HuH-7 (cell line): ENCODE data around the gene UCK1.

Experiments used
- DNase-seq: peaks from one replicate; pipeline ENCODE4 v3.0.0; 2011; ENCODE audit warnings: low spot score

The UCK1 gene

DNA sequence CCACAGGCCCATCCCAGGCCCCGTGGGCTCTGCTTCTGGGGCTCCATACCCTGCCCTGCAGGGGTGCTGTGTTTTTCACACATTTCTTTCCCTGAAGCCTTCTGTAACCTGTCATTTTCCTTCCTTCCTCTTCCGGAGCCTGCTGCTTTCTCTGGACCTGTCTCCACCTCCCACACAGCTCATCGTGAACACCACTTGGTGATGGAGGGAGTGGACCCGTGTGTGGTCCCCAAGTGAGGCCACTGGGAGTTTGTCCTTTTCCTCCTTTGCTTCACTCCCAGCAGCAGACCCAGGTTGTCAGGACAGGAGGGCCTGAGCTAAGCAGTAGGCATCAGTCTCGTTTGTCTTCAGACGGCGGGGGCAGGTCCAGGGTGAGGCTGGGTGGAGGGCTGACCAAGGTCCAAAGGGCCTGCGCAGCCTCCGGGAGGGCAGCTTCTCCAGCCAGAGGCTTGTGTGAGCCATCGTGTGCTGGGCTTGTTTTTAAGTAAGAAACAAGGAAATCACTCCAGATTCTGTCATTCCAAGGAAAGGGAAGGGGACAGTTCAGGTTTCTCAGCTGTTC is 34.1 kb downstream of the UCK1 start:
- no peak for DNase-seq

DNA sequence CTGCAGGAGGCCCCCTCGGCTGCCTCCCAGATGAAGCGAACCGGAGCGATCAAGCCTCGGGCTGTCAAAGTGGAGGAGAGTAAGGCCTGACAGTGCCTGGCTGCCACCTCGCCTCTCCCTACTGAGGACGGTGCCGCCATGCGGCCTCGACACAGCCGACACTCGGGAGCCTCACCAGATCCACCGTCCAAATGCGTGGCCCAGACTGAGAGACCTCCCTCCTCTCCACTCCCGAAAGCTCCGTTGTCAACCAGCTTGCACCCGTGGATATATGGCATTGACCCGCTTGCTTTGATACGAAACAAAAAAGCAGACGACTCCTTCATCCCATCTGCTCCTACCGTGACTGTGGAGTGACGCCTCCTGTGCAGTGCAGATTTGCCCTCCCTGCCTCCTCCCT is 35.3 kb downstream of the UCK1 start:
- DNase-seq = no peak

DNA sequence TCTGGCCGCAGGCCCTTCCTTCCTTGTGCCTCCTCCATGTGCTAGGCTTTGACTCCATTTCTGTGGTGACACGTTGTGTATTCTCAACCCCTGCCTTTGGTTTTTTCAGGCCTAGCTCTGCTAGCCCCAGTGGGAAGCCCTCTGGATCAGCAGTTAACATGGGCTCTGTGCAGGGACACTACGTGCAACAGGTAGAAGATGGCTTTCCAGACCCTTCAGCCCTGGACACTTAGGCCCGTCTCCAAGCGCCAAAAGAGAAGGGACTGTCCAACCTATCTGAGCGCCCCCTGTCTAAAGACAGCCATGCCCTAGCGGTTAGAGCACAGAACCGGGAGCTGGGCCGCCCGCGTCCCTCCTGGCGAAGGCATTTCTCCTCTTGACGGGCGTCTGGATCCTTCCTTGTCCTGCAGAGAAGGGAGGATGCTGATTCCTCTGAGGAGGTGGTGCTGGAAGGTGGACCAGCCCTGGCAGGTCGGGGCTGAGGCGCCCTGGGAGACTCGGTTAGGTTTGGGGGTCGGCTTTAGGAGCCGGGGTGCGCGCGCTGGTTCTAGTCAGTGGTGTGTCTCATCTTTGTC is 36.7 kb downstream of the UCK1 start:
- no peak for DNase-seq

DNA sequence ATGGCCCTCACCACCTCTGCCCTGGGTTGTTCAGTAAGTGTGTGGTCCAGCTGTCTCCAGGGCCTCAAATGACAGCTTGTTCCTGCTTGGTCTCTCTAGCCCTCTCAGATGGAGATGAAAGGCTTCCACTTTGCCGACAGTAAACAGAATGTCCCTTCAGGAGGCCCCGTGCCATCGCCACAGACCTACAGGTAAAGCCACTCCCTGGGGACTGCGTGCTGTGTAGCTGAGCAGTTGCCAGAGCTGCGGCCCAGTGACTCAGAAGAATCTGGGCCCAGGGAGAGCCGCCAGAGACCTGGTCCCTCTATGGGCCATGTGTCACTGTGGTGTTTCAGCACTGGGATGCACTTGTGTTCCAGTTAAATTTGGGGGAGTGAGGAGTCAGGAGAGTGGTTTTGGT is 39.0 kb downstream of the UCK1 start:
- no peak for DNase-seq

DNA sequence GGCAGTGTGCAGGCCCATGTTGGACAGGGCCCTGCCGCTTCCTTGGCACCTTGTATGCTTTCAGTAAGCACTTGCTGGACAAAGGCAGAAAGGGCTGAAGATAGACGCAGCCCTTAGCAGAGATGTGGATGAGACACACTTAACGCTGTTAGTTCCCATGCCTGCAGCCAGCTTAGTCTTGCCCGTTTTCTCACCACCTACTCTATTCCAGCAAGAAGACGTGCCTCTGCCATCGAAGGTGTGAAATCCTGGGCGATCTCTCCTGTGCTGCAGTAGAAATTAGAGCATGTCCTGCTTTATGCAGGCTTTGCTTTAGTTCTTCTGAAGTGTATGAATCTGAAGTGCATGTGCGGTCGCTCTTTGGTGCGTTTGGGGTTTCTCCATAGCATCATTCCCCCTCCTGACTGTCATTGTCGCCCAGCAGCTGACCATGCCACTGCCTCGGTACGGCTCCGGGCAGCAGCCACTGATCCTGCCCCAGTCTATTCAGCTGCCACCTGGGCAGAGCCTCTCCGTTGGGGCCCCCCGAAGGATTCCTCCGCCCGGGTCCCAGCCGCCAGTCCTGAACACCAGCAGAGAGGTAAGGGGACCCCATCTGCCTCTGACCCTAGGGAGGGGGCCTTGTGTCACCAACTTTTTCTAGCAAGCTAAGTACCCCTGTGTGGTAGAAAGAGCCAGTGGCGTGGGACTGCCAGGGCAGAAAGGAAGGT is 39.9 kb downstream of the UCK1 start:
- no peak for DNase-seq

DNA sequence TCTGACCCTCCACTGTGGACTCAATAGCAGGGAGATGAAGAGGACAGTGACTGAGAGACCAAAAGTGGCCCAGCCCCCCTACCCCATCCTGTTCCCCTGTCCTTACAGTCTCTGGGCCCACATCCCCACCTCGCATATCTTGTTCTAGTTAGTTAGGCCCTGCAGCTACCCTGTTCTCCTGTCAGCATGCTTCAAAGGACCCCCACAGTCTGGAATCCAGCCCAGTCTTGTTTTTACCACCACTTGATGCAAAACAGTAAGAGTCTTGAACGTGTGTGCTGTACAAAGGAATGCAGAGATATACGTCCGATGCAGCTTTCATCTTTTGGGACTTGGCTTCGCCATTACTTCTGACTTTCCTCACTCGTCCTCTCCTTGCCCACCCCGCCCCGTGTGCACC is 40.5 kb downstream of the UCK1 start:
- DNase-seq = no peak

DNA sequence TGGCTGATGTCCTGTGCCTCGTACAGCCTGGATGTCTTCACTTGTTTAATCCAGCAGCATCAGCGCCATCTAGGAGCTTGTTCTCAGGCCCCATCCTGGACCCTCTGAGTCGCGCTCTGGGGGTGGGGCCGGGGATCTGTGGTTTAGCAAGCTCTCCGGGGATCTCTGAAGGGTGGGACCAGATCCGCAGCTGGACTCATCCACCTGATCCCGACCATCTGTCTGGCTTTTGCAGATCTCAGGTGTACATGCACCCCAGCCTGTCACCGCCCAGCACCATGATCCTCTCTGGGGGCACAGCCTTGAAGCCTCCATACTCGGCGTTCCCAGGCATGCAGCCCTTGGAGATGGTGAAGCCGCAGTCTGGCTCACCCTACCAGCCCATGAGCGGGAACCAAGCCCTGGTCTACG is 43.4 kb downstream of the UCK1 start:
- no peak for DNase-seq

DNA sequence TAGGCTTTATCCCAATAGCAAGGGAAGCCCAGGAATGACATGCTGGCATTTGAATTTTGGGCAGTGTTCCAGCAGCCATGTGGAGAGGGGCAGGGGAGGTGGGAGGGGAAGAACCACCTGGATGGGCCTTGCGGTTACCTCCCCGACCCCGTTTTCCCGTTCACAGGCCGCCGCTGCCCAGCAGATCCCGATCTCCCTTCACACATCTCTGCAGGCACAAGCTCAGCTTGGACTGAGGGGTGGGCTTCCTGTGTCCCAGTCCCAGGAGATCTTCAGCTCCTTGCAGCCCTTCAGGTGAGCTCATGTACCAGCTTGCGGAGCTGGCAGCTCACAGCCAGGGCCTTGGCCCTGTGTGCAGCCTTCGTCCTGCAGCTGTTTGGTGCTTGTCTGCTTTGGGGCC is 44.1 kb downstream of the UCK1 start:
- no peak for DNase-seq

DNA sequence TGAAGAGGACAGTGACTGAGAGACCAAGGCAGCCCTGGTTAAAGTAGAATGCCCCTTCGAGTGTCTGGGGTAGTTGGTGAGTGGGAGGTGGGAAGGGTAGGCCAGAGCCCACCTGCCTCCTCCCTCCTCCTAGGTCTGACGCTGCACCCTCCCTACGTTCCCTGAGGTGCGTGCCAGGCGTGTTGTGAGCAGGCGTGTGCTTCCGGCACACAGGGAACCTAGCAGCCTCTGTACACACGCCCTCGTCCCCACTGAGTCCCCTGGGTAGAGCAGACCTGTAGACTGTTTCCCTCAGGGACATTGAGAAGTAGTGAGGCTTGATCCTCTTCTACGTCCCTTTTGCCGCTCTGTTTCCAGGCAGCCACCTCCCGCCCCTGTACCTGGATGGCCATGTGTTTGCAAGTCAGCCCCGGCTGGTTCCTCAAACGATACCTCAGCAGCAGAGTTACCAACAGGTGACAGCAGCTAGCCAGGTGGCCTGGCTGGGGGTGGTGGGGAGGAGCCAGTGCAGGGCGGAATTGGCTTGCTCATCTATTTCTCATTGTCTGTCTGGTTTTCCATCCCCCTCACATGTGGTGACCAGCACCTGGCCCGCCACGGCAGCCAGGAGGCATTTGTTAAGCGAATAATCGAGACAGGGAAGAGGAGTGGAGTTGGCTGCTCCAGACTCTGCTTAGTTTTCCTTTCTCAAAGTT is 45.2 kb downstream of the UCK1 start:
- DNase-seq = no peak

DNA sequence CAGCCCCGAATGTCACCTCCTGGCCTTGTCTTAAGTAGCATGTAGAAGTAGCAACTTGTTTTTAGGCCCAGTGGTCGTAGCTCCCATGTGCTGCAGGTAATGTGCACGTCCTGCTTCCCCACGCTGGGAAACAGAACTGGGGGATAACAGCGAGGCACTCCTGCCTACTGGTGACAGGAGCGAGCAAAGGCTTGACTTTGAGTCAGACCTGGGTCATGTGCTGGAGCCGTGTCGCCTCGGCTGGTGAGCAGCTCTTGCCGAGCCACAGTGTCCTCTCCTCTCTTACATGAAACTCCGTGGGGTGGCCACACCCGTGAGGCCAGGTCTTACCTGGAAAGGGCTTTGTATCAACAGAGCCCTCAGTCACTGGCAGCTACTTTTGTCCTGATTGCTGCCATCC is 45.9 kb downstream of the UCK1 start:
- no peak for DNase-seq

DNA sequence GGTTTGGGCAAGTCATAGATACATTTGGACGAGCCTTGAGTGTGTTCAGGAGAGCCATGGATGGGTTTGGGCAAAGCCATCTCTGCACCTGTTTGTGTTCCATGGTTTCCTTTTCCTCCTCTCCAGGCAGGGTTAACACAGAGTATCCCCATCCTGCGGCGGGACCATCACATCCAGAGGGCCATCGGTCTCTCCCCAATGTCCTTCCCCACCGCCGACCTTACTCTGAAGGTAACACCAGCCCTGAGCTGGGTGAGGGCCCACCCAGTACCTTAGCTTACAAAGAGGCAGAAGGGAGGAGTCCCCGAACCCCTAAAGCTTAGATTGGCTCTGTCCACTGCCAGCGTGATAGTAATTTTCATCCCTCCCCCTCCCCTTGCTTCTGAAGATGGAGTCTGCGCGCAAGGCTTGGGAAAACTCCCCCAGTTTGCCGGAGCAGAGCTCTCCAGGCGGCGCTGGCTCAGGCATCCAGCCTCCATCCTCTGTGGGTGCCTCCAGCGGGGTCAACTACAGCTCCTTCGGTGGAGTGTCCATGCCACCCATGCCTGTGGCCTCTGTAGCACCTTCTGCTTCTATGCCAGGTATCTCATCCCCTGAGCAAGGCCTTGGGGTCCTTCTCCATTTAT is 46.4 kb downstream of the UCK1 start:
- no peak for DNase-seq

DNA sequence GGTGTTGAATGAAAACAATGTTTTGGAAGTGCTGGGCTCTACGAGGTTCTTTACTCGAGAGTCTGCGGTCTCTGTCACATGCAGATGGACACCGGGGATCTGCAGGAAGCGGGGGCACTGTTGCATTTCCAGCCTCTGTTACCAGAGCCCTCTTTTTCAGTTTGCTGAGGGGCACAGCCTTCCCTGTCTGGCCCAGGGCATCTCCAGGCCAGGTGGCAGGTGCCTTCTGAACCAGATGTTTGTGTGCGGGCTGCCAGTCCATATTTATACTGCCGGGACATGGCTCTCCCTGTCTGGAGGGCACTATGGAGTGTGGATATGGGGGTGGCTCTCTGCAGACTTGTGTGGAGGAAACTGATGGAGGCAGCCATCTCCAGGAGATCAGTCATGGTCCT is 47.0 kb downstream of the UCK1 start:
- DNase-seq = no peak

DNA sequence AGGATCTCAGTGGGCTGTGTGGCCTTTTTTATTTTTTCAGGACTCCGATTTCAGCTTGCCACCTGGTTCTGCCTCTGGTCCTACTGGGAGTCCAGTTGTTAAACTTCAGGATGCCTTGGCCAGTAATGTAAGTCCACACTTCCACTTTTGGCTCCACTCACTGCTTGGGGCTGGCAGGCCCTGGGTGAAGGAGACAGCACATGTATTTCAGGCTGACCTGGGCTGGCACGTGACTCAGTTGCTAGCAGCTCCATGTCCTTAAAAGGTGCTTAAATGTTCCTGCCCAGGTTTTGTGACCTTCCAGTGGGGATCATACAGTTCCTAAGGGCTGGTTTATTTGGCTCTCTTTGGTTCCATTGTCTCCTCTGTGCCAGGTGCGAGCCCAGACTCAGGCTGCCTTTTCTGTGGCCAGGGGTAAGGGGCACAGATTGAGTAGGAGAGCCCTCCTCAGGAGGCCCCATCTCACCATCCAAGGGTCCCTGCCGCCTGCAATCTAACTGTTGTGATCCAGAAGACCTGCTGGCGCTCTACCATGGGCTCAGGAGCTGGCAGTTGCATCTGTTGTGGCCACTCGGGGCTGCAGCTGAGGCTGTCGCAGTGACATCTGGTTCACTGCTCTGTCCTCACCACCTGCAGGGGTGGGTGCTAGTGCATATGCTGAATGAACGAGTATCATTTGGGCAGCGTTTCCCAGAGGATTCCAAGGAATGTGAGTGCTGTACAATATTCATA is 47.6 kb downstream of the UCK1 start:
- DNase-seq = no peak

DNA sequence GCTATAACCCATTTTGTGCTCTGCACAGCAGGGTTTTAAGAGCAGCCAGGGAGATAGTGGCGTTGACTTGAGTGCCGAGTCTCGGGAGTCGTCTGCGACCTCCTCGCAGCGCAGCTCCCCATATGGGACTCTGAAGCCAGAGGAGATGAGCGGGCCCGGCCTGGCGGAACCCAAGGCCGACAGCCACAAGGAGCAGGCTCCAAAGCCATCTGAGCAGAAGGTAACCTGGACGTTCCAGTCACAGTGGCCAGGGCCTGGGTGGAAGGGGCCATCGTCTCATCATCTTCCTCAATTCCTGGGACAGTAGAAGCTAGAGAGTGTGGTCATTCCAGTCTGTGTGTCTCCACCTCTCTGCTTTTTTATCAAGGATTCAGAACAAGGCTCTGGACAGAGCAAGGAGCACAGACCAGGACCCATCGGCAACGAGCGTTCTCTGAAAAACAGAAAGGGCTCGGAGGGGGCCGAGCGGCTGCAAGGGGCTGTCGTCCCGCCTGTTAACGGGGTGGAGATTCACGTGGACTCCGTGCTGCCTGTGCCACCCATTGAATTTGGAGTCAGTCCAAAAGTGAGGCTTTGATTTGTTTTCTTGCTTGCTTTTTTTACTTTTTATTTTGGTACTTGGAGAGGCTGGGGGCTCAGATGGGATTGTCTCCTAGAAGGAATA is 48.6 kb downstream of the UCK1 start:
- no peak for DNase-seq

DNA sequence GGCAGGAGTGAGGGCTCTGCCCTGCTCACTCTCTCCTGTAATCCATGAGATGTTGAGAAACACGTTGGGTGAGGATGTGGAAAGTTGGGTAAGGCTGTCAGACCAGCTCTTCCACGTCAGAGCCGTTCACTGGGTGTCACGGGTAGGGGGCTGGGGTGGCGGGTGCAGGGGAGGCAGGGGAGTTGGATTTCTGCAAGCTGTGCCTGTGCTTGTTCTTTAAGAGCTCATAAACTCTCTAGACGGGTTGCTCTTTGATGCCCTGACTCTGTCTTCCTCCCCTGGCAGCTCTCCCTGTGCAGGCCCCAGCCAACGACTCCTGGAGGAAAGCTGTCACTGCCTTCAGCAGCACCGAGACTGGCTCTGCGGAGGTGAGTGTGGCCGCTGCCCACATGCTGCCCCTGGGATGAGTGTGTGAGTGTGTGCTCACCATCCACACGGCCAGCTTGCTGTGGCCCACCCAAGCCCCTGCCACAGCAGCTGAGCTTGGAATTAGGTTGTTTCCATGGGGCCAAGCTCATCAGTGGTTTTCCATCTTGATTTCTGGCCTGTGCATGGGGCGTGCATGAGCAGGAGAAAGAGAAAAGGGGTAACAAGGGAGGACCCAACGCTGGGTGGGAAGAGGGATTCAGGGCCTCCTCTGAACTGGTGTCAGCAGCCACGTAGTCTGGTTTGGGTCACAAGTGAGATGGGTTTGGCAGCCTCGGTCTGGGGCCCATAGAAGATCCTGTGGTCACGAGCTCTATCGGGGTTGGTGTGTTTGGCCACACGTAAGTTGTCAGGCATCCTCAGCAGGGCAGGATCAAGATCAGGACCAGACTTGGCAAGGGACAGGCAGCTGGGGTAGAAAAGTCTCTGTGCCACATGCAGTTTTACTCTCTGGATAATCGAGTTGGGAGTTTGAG is 49.4 kb downstream of the UCK1 start:
- DNase-seq = no peak

DNA sequence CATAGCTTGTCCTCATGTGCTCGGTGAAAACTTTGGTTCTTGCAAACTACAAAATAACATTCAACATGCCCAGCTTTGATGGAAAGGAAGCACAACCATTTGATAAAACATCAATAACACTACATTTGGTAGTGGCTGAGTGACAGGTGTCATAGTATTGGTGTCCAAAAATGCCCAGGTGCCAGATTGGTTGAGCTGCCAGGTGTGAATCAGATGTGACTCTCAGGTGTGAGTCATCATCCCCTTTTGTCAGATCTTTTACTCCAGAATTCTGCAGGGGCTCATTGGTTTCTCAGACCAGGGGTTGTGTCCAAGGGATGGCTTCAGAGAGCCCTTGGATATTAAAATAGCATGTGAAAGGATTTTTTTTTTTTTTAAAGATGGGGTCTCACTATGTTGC is 50.8 kb downstream of the UCK1 start:
- DNase-seq = no peak

DNA sequence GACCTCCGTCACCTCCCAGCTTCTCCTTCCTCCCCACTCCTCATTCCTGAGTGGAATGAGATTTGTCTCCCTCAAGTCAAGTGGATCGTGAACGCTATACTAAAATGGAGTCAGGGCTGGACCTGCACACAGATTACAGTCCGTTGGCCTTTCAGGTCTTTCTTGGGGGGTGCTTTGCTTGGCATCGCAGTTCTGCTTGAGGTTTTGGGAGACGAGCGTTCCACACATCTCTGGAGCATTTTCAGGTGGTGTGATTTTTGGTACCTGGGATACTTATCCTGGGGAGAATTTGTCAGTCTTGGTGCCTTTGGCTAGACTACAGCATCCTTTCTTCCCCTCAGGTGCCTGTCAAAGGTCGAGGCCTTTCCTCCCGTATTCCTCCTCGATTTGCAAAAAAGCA is 52.2 kb downstream of the UCK1 start:
- no peak for DNase-seq

DNA sequence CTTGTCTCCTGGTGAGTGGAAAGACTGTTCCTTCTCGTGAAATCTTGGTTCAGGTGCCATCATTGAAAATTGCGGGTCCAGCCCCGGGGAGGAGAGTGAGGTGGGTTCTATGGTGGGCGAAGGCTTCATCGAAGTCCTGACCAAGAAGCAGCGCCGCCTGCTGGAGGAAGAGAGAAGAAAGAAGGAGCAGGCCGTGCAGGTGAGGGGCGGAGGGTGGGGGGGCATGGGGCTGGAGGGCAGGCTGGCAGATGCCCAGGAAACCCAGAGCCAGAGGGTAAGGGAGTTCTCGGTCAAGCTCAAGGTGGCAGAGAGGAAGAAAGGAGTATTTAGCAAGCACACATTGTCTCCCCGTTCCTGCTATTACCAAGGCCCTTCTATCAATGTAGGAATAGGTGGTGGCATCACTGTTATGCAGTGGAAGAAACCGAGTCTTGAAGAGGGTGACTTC is 52.6 kb downstream of the UCK1 start:
- peak; percentile 70 for DNase-seq

DNA sequence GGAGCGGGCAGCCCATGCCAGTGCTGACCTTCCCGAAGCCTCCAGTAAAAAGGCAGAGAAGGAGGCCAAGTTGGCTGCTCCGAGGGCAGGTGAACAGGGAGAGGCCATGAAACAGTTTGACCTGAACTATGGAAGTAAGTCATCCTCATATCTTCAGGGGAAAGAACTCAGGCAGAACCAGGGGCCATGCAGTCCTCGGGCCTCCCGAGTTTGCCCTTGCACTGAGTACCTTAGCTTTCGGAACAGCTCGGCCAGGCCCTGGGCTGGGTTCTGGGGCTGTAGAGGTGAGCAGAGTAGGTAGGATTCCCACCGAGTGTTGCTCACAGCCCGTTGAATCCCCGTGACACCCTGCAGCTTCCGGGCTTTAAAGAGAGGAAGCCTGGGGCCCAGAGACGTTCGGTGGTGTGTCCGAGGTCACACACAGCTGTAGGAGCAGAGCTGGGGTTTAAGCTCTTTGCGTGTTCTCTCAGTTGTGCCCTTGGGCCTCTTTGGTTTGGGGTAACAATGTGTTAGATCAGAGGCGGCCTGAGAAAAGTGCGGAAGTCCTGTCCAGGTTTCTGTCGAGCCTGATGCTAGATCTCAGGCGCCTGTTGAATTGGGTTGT is 53.1 kb downstream of the UCK1 start:
- no peak for DNase-seq

DNA sequence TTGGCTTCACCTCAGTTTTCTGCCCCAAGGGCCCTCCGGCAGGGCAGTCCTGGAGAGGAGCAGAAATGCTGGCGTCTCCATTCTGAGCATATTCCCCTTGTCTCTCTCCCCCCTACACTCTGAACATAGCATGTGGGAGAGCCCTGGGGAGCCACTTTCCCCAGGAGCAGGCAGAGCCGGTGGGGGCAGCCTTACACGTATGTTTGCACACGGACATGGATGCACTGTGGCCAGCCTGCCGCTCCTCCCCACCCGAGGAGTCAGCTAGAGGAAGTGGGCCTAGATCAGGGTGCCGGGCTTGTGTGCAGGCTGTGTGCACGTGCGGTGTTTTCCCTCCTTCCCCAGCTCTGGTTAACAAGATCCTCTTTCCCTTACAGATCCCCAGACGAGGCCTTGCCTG is 53.7 kb downstream of the UCK1 start:
- no peak for DNase-seq
